HG02981 (cell line): ENCODE measurements around the gene EXOC2.
A peak's percentile ranks its signal among the peaks of the same experiment; 100 is the strongest.
"Not testable (repeated sequence)": the region's sequence is repeated elsewhere in the genome, so short reads cannot be mapped to it uniquely, and the experiment has no call there.

ENCODE experiments used
- ATAC-seq: cut with Tn5 transposase; IDR thresholded peaks from one replicate; pipeline ENCODE4 v1.9.1; 2021; ENCODE audit warnings: mild to moderate bottlenecking, moderate library complexity; ENCODE audit not compliant: unreplicated experiment

Gene EXOC2

GRCh38 chr6:710601-711571, 17.9 kb upstream of the EXOC2 start:
- ATAC-seq: peak; percentile 80

GRCh38 chr6:709471-710056, 16.6 kb upstream of the EXOC2 start:
- ATAC-seq: no peak

- ATAC-seq: no peak
Measured at GRCh38 chr6:708237-708598, 15.3 kb upstream of the EXOC2 start.

GRCh38 chr6:707576-708236, 14.8 kb upstream of the EXOC2 start:
- ATAC-seq: no peak

- ATAC-seq: no peak
Measured at GRCh38 chr6:706819-707381, 14.0 kb upstream of the EXOC2 start.

- no peak for ATAC-seq
Measured at GRCh38 chr6:706146-706545, 13.2 kb upstream of the EXOC2 start.

GRCh38 chr6:705047-705446, 12.1 kb upstream of the EXOC2 start:
- ATAC-seq: no peak

GRCh38 chr6:704046-704445, 11.1 kb upstream of the EXOC2 start:
- no peak for ATAC-seq

GRCh38 chr6:703552-703951, 10.6 kb upstream of the EXOC2 start:
- no peak for ATAC-seq

GRCh38 chr6:701700-702479, 9.0 kb upstream of the EXOC2 start:
- ATAC-seq: no peak

- no peak for ATAC-seq
Measured at GRCh38 chr6:701215-701614, 8.3 kb upstream of the EXOC2 start.

GRCh38 chr6:700490-700889, 7.6 kb upstream of the EXOC2 start:
- ATAC-seq: no peak

GRCh38 chr6:699319-699718, 6.4 kb upstream of the EXOC2 start:
- ATAC-seq: no peak

- not testable (repeated sequence) for ATAC-seq
Measured at GRCh38 chr6:694431-695126, 1.6 kb upstream of the EXOC2 start.

GRCh38 chr6:693723-694009, 727 bp upstream of the EXOC2 start:
- no peak for ATAC-seq

- peak; percentile 57 for ATAC-seq
Measured at GRCh38 chr6:692356-692851, 535 bp downstream of the EXOC2 start.

GRCh38 chr6:689223-689622, 3.7 kb downstream of the EXOC2 start:
- no peak for ATAC-seq

- no peak for ATAC-seq
Measured at GRCh38 chr6:686497-686896, 6.4 kb downstream of the EXOC2 start.

- ATAC-seq: peak; percentile 85
Measured at GRCh38 chr6:684831-685636, 7.9 kb downstream of the EXOC2 start.
